ENCODE data around the gene TEX44. TPM values are rescaled to one million over a fixed set of nuclear protein-coding genes. Genes with fewer than 3 reads are reported as not detected.
A peak's percentile ranks its signal among the peaks of the same experiment; 100 is the strongest.
"Not testable (repeated sequence)": the region's sequence is repeated elsewhere in the genome, so short reads cannot be mapped to it uniquely, and the experiment has no call there.

Gene TEX44
- total and polyA plus RNA-seq, 2 experiments from 2014 or later = not detected

DNA sequence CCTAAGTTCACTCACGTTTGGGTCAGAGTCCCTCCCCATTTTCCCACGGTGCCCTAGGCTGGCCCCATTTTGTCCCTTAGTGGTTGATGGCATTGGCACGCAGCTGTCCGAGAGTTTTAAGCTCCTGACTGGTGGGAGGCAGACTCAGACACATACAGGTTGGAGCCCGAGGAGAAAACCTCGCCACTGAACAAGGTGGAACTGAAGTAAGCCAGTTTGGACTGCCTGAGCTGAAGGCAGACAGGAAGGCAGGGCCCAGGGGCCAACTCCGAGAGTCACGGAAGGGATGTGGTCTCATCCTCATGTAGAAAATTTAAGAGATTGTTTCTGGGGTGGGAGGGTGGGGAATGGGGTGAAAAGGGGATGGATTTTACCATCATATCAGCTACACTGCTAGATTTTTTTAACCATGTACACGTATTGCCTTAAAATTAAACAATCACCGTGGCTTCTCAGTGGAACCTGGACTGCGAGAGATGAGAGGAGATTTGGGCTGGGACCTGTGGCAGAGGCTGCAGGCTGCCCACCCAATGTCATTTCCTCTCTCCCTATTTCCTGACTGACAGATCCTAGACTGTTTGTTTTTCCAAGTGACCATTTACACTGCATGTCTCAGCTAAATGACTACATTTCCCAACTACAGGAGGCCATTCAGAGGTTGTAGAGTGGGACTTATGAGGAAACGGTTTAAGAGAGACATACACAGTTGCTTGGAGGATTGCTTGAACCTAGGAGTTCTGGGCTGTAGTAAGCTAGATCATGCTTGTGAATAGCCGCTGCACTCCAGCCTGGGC lies 43.0 kb upstream of the TEX44 start:
- H3K36me3 ChIP-seq = no peaks in the 10 kb centered on the region
- H3K4me1 ChIP-seq (ENCODE audit: low read depth) = no peaks in the 10 kb centered on the region
- H3K27me3 ChIP-seq = no peaks in the 10 kb centered on the region
- no peak overlapping the region for H3K4me3 ChIP-seq
- TF ChIP-seq, protein P1, sequence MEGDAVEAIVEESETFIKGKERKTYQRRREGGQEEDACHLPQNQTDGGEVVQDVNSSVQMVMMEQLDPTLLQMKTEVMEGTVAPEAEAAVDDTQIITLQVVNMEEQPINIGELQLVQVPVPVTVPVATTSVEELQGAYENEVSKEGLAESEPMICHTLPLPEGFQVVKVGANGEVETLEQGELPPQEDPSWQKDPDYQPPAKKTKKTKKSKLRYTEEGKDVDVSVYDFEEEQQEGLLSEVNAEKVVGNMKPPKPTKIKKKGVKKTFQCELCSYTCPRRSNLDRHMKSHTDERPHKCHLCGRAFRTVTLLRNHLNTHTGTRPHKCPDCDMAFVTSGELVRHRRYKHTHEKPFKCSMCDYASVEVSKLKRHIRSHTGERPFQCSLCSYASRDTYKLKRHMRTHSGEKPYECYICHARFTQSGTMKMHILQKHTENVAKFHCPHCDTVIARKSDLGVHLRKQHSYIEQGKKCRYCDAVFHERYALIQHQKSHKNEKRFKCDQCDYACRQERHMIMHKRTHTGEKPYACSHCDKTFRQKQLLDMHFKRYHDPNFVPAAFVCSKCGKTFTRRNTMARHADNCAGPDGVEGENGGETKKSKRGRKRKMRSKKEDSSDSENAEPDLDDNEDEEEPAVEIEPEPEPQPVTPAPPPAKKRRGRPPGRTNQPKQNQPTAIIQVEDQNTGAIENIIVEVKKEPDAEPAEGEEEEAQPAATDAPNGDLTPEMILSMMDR (IDR thresholded peaks at IDR 0.05; ENCODE audit: low read depth, low read length) = no peak
- H3K9me3 ChIP-seq (ENCODE audit: low read depth) = no peaks in the 10 kb centered on the region
- H3K27ac ChIP-seq = no peak overlapping the region
- DNase-seq (ENCODE audit: low read depth in 1 of 2, low spot score in 1 of 2) = no peak

DNA sequence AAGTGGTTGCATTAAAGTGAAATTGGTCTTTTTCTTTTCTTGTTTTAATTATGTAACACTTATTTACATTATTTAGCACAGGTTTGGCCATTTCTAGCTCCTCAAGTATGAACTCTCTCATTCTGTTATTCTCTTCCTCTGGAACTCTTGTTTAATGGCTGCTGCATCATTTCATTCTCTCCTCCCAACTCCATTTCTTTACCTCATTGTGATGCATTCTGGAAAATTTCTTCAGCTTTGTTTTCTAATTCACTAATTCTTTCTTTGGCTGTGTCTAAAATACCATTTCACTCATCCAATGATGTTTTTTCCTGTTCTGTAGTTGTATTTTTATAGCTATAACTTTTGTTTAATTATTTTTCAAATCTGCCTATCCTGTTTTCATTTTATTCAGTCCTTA lies 39.9 kb upstream of the TEX44 start:
- H3K27ac ChIP-seq = no peak overlapping the region
- no peaks in the 10 kb centered on the region for H3K4me1 ChIP-seq (ENCODE audit: low read depth)
- TF ChIP-seq, protein P1 (IDR thresholded peaks at IDR 0.05; ENCODE audit: low read depth, low read length) = no peak
- no peak overlapping the region for H3K4me3 ChIP-seq
- no peaks in the 10 kb centered on the region for H3K9me3 ChIP-seq (ENCODE audit: low read depth)
- H3K27me3 ChIP-seq = no peaks in the 10 kb centered on the region
- no peaks in the 10 kb centered on the region for H3K36me3 ChIP-seq
- DNase-seq (ENCODE audit: low read depth in 1 of 2, low spot score in 1 of 2) = no peak

DNA sequence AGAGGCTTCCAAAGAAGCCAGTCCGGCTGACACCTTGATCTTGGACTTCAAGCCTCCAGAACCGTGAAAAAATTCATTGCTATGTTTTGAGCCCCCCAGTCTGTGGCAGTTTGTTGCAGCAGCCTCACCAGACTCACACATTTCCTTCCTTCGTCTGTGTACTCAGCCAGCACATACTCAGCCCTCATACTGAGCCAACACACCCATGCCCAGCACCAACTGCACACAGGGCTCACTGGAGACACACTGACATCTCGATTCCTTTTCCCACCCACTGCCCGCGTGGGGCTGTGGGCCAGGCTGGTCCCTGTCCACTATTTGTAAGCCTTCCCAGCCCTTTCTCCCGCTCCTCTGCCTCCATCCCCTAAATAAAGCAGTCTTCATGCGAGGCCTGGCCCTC lies 38.3 kb upstream of the TEX44 start:
- Histone ChIP-seq H3K36me3 (no peaks in the 10 kb centered on the region), H3K4me3 (no peak overlapping the region), H3K27ac (no peak overlapping the region), H3K4me1 (ENCODE audit: low read depth) (no peaks in the 10 kb centered on the region), H3K27me3 (no peaks in the 10 kb centered on the region), H3K9me3 (ENCODE audit: low read depth) (no peaks in the 10 kb centered on the region)
- DNase-seq (ENCODE audit: low read depth in 1 of 2, low spot score in 1 of 2) = no peak
- TF ChIP-seq, protein P1 (IDR thresholded peaks at IDR 0.05; ENCODE audit: low read depth, low read length) = no peak

DNA sequence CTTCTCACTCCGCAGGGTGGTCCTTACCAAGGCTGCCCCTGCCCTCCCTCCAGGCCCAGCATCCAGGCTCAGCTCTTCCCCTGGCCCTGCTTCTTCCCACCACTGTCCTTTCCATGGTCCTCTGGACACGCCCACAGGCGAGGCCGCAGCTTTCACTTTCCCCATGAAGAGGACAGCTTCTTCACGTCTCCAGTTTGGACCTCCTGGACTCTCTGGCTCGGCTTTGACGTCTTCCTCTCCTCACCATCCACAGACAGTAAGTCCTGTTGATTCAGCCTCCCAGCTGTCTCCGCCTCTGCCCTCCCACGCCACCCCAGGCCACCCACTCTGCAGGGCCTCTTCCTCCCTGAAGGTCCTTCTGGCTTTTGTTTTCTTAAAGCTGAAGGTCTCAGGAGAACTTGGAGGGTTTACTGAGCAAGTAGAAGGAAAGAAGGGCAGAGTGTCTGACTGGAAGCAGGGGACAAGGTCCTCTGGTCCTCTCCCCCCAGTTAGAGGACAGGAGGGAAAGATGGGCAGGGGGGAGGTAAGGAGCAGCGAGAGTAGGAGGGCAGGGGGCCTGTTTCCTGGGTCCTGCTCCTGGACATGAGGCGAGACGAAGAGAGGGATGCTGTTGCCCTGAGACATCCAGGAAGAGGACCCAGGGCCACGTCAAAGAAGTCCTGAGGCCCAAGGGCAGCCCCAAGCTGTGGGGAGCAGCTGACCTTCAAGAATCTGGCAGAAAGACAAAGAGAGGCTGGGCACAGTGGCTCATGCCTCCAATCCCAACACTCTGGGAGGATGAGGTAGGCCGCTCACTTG lies 37.7 kb upstream of the TEX44 start:
- H3K4me1 ChIP-seq (ENCODE audit: low read depth) = no peaks in the 10 kb centered on the region
- DNase-seq (ENCODE audit: low read depth in 1 of 2, low spot score in 1 of 2) = peak in 1 of 2 donors; percentile 90

DNA sequence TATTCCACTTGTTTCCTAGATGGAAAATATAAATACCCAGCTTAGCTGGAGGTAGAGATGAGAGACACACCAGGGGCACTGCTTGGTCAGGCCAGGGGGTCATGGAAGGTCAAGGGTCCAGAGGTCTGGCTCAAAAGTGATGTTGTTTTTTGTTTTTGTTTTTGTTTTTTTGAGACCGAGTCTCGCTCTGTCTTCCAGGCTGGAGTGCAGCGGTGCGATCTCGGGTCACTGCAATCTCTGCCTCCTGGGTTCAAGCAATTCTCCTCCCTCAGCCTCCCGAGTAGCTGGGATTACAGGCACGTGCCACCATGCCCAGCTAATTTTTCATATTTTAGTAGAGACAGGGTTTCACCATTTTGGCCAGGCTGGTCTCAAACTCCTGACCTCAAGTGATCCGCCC lies 36.2 kb upstream of the TEX44 start:
- not testable (repeated sequence) for H3K36me3 ChIP-seq; H3K4me3 ChIP-seq; H3K27ac ChIP-seq; H3K4me1 ChIP-seq (ENCODE audit: low read depth); DNase-seq (ENCODE audit: low read depth in 1 of 2, low spot score in 1 of 2); H3K27me3 ChIP-seq; H3K9me3 ChIP-seq (ENCODE audit: low read depth)

More for the DNA sequence above, 37.7 kb upstream of the TEX44 start:
- Histone ChIP-seq H3K9me3 (ENCODE audit: low read depth) (no peaks in the 10 kb centered on the region), H3K36me3 (no peaks in the 10 kb centered on the region), H3K4me3 (no peak overlapping the region), H3K27ac (no peak overlapping the region), H3K27me3 (no peaks in the 10 kb centered on the region)
- TF ChIP-seq, protein P1 (IDR thresholded peaks at IDR 0.05; ENCODE audit: low read depth, low read length) = no peak

DNA sequence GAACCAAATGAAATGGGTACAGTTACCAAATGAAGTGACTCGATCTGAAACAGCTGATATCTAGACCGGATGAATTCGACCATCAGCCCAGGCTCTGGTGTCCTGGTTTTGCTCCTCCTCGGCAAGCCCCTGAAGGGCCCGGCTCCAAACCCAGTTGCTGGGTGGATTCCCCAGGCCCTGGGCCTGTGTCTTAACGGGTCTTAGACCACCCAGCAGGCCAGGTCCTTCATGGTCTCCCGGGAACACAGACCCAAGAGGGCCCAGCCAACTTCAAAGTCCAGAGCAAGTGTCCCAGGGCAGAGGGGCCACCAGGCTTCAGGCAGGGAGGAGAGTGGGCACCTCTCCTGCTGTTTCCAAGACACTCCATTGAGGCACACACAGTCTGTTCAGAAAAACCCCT lies 35.7 kb upstream of the TEX44 start:
- Histone ChIP-seq H3K4me1 (ENCODE audit: low read depth) (no peaks in the 10 kb centered on the region), H3K9me3 (ENCODE audit: low read depth) (no peaks in the 10 kb centered on the region), H3K27ac (no peak overlapping the region), H3K27me3 (no peaks in the 10 kb centered on the region), H3K4me3 (no peak overlapping the region), H3K36me3 (no peaks in the 10 kb centered on the region)
- TF ChIP-seq, protein P1 (IDR thresholded peaks at IDR 0.05; ENCODE audit: low read depth, low read length) = no peak
- no peak for DNase-seq (ENCODE audit: low read depth in 1 of 2, low spot score in 1 of 2)

All from cardiac muscle cell (in vitro differentiated cells and primary cell).